Vagina (tissue), 2 donors: ENCODE data around the gene FKRP.

Experiments used
- CTCF ChIP-seq, 3 experiments: fragments of 450-650 bp in 2 of 3; fragments of 200-600 bp in 1 of 3; sonication (generic) in 1 of 3; IDR thresholded peaks; one replicate each; pipeline ENCODE4 v1.5.1; 2017 to 2019; ENCODE audit warnings: antibody characterized with exemption in 3 of 3, mild to moderate bottlenecking in 2 of 3, moderate library complexity in 2 of 3
- POLR2AphosphoS5 ChIP-seq, 2 donors: sonication (generic); formaldehyde crosslinking; IDR thresholded peaks; one replicate each; pipeline ENCODE4 v1.9.0; 2017; ENCODE audit warnings: antibody characterized with exemption in 2 of 2, mild to moderate bottlenecking in 2 of 2, low read depth in 1 of 2; ENCODE audit not compliant: insufficient read depth in 1 of 2

GRCh38 chr19:46737298-46737654, 8.6 kb upstream of the FKRP start:
- TF ChIP-seq CTCF (IDR thresholded peaks at IDR 0.05) (no peak), POLR2AphosphoS5 (IDR thresholded peaks at IDR 0.05; ENCODE audit: insufficient read depth in 1 of 2, low read depth in 1 of 2) (no peak)
